NT2/D1 (cell line): ENCODE data around the gene HECTD2.
A peak's percentile ranks its signal among the peaks of the same experiment; 100 is the strongest.

Experiments used
- YY1 ChIP-seq: IDR thresholded peaks from 2 replicates; pipeline ENCODE4 v1.6.1; 2011; ENCODE audit not compliant: insufficient read length, insufficient read depth
- ZNF274 ChIP-seq: IDR thresholded peaks from 2 replicates; pipeline ENCODE4 v1.6.1; 2011; ENCODE audit warnings: mild to moderate bottlenecking, low read depth, low read length

DNA sequence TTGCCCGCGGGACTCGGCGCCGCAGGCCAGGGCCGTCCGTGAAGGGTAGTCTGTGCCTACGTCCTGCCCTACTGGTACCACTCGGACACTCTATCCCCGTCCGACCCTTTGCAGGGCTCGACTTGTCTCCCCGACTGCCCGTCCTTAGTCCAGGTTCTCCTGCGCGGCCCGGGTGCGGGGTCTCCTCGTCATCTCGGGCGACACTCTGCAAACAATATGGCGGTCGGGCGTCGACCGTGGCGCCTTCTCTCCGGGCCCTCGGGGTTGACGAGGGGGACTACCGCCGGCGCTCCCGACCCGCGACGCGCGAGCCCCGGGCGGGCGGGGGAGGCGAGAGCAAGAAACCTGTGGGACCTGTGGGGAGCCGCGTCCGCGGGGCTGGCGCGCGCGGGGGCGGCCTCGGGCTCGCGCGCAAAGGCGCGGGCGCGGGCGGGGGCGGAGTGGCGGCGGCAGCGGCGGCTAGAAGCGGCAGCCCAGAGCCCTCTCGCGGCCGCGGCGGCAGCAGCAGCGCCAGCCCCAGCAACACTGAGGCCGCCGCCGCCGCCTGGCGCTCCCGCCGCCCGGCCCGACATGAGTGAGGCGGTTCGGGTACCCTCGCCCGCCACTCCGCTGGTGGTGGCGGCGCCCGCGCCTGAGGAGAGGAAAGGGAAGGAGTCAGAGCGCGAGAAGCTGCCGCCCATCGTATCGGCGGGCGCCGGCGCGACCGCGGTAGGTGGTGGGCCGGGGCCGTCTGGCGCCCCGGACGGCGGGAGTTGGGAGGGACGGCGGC lies at the start of gene HECTD2:
- TF ChIP-seq YY1 (peak; percentile 63), ZNF274 (no peak)
